ENCODE data around the gene CHD5.

DNA sequence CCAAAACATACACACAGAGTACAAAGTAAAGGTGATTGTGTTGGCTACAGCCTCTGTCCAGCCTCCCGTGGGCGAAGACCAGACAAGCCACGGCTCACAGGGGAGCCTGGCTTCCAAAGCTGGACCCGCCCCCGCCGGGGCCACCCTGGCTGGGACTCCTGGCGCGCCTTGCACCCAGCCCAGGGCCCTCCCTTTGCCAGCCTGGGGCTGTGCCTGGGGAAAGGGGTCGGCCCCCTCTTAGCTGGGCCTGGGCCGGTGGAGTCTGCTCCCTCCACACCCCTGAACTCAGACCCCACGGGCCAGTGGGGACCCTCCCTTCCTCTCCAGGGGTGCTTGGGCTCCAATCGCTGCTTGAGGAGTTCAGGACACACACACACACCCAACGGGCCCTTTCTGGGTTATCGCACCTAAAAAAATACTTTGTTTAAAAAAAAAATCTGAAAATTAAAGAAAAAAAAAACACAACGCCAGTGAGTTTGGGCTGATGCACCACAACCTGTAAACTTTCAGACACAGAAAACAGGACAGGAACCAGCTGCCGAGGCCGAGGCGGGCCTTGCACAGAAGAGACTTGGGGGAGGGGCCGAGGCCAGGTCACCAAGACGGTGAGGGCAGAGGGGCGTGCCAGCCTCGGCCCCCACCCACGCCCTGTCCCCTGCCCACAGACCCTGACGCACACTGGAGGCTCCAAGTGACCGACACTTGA lies 78.1 kb downstream of the CHD5 start:
- TF ChIP-seq ZNF569 (CRISPR knock-in tag; IDR thresholded peaks at IDR 0.05; ENCODE audit: borderline replicate concordance) (no peak), ZNF121 (CRISPR knock-in tag; IDR thresholded peaks at IDR 0.05) (no peak), BHLHE40 (IDR thresholded peaks at IDR 0.05; ENCODE audit: low read length) (no peak), SP1 (IDR thresholded peaks at IDR 0.05) (no peak), SP1 (CRISPR knock-in tag; IDR thresholded peaks at IDR 0.05) (no peak)

All from HepG2 (cell line).